Inflammatory macrophage treated with lipopolysaccharide for 4 hours (primary cell): ENCODE results near the gene PELI1.
"Not testable (repeated sequence)": the region's sequence is repeated elsewhere in the genome, so short reads cannot be mapped to it uniquely, and the experiment has no call there.

Source experiments
- DNase-seq: peaks from one replicate; pipeline ENCODE4 v3.0.0-alpha.2; 2020

The PELI1 gene

GRCh38 chr2:64079688-64080087 lies 64.5 kb downstream of the PELI1 start:
- DNase-seq = not testable (repeated sequence)

- not testable (repeated sequence) for DNase-seq
Observed at GRCh38 chr2:64076828-64077227, 67.4 kb downstream of the PELI1 start.

- not testable (repeated sequence) for DNase-seq
Observed at GRCh38 chr2:64074616-64075015, 69.6 kb downstream of the PELI1 start.

- no peak for DNase-seq
Observed at GRCh38 chr2:64067326-64067725, 76.9 kb downstream of the PELI1 start.

GRCh38 chr2:64065516-64065915 lies 78.7 kb downstream of the PELI1 start:
- DNase-seq = no peak

GRCh38 chr2:64063924-64064331 lies 80.3 kb downstream of the PELI1 start:
- DNase-seq = no peak

GRCh38 chr2:64063454-64063853 lies 80.8 kb downstream of the PELI1 start:
- DNase-seq = no peak

- DNase-seq = no peak
Observed at GRCh38 chr2:64062840-64063239, 81.4 kb downstream of the PELI1 start.

- no peak for DNase-seq
Observed at GRCh38 chr2:64059270-64059669, 85.0 kb downstream of the PELI1 start.

- no peak for DNase-seq
Observed at GRCh38 chr2:64056021-64056420, 88.2 kb downstream of the PELI1 start.

- DNase-seq = no peak
Observed at GRCh38 chr2:64054161-64054915, 89.9 kb downstream of the PELI1 start.

GRCh38 chr2:64052463-64053241 lies 91.6 kb downstream of the PELI1 start:
- DNase-seq = no peak

GRCh38 chr2:64049633-64050220 lies 94.5 kb downstream of the PELI1 start:
- DNase-seq = peak; percentile 69

- no peak for DNase-seq
Observed at GRCh38 chr2:64045938-64046337, 98.3 kb downstream of the PELI1 start.
